ES-I3 (cell line): ENCODE measurements around the gene SLC16A1.
"Not testable (repeated sequence)": the region's sequence is repeated elsewhere in the genome, so short reads cannot be mapped to it uniquely, and the experiment has no call there.

Experiments used
- H3K36me3 ChIP-seq: 2 replicates; pipeline ENCODE4 v1.6.1; 2013; ENCODE audit warnings: mild to moderate bottlenecking, low read length, control low read depth, moderate library complexity; ENCODE audit not compliant: insufficient read depth
- H3K4me1 ChIP-seq: 2 replicates; pipeline ENCODE4 v1.6.1; 2013; ENCODE audit warnings: mild to moderate bottlenecking, control low read depth, low read length; ENCODE audit not compliant: insufficient read depth
- H3K9ac ChIP-seq: 2 replicates; pipeline ENCODE4 v1.6.1; 2013; ENCODE audit warnings: low read depth, mild to moderate bottlenecking, low read length, moderate library complexity
- H3K9me3 ChIP-seq: 2 replicates; pipeline ENCODE4 v1.6.1; 2013; ENCODE audit warnings: mild to moderate bottlenecking, low read length, moderate library complexity; ENCODE audit not compliant: control insufficient read depth, insufficient read depth

The SLC16A1 gene

DNA sequence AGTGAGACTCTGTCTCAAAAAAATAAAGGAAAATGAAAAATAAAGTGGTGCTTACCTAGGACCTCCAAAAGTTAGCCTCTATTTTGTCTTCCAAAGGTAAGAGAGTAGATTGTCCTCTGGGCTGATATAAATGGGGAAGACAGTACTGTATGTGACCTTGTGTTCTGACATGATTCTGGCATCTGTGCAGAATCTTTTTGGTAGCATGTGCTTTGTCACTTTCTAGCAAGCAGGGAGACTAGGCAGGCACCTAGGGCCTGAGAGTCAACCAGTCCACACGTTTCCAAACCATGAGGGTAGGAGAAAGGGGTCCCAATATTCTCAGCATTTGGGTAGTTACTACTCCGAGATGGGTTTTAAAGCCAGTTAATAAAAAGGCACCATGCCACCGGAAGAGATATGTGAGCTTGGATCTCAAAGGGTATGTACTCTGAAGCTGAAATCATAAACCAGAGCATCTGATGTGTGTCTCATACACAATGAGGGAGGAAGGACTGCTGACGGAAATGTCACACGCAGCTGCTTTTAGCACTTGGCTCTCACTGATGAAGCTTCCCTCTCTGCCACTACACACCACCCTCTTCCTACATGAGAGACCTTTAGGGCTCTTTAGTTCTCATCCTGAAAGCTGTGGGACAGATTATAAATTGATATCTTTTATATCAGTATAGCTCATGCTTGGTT lies 27.0 kb upstream of the SLC16A1 start:
- H3K4me1 ChIP-seq, result 0 out of 2 replicates have a peak, but pooled peaks cover 6% of the 10 kb centered on the region
- H3K9ac ChIP-seq, result no peak overlapping the region
- no peaks in the 10 kb centered on the region for H3K36me3 ChIP-seq
- no peaks in the 10 kb centered on the region for H3K9me3 ChIP-seq

- 0 out of 2 replicates have a peak, but pooled peaks cover 6% of the 10 kb centered on the region for H3K4me1 ChIP-seq
- H3K9me3 ChIP-seq, result no peaks in the 10 kb centered on the region
- no peak overlapping the region for H3K9ac ChIP-seq
- H3K36me3 ChIP-seq, result no peaks in the 10 kb centered on the region
Measured at GRCh38 chr1:112982328-112982727, 26.3 kb upstream of the SLC16A1 start.

- not testable (repeated sequence) for H3K9me3 ChIP-seq, H3K9ac ChIP-seq, H3K36me3 ChIP-seq, H3K4me1 ChIP-seq
Measured at GRCh38 chr1:112981834-112982233, 25.8 kb upstream of the SLC16A1 start.

DNA sequence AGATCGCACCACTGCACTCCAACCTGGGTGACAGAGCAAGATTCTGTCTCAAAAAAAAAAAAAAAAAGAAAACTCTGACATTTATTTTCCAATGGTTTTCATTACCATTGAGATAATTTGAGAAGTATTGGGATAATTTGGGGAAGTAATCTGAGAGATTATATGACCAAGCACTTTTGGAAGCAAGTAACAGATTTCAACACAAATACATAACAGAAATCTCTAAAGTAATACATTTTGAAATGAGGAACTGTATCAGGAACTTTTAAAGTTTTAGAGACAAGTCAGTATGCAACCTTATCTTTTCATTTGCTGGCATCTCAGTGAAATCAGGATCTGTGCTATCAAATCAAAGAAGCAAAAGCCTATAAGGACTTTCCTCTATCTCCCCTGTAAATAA lies 25.4 kb upstream of the SLC16A1 start:
- H3K4me1 ChIP-seq, result 0 out of 2 replicates have a peak, but pooled peaks cover 6% of the 10 kb centered on the region
- no peaks in the 10 kb centered on the region for H3K9me3 ChIP-seq
- H3K9ac ChIP-seq, result no peak overlapping the region
- H3K36me3 ChIP-seq, result no peaks in the 10 kb centered on the region

DNA sequence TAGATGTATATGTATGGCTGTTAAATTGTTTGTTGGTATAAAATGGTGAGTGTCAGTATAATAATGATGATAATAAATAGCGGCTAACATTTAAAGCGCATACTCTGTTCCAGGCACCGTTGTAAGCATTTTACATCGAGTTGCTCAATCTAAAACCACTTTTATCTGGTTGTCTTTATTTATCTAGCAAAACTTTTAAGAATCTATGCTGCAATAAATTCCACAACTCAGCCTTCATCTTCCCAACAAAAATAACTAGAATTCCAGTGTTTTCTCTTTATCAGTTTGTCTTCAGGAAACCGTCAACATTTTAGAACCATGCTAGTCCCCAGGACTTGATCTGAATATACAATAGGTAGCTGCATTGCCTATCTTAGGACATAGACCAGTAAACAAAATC lies 19.3 kb upstream of the SLC16A1 start:
- Histone ChIP-seq H3K36me3 (no peaks in the 10 kb centered on the region), H3K4me1 (no peaks in the 10 kb centered on the region), H3K9ac (no peak overlapping the region), H3K9me3 (no peaks in the 10 kb centered on the region)

- Histone ChIP-seq H3K36me3 (no peaks in the 10 kb centered on the region), H3K9ac (no peak overlapping the region), H3K4me1 (no peaks in the 10 kb centered on the region), H3K9me3 (no peaks in the 10 kb centered on the region)
Measured at GRCh38 chr1:112974646-112975045, 18.6 kb upstream of the SLC16A1 start.

DNA sequence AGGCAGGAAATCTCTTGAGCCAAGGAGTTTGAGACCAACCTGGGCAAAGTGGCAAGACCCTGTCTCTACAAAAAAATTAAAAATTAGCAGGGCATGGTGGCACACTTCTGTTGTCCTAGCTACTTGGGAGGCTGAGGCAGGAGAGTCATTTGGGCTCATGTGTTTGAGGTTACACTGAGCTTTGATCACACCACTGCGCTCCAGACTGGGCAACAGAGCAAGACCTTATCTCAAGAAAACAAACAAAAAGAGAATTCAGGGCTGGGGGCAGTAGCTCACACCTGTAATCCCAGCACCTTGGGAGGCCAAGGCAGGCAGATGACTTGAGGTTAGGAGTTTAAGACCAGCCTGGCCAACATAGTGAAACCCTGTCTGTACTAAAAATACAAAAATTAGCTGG lies 17.8 kb upstream of the SLC16A1 start:
- H3K4me1 ChIP-seq, result no peaks in the 10 kb centered on the region
- no peak overlapping the region for H3K9ac ChIP-seq
- no peaks in the 10 kb centered on the region for H3K9me3 ChIP-seq
- H3K36me3 ChIP-seq, result no peaks in the 10 kb centered on the region

DNA sequence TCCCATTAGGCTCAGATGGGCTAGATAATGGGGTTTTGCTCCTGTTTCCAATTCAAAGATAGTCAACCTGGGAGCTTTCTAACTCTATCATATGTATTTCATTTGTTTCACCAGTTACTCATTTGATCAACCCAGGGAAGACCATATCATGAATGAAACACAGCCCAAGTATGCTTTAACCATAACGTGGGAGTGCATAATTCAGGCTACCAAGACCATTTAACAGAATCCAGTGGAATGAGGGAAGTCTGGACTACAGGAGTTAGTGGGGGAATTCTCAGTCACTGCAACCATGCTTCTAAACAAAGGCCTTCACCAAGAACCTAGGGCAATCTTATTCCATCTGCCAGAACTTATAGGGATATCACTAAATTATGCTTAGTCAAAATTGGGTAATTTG lies 15.0 kb upstream of the SLC16A1 start:
- no peaks in the 10 kb centered on the region for H3K9me3 ChIP-seq
- H3K36me3 ChIP-seq, result peaks cover 7% of the 10 kb centered on the region; the same call in 1 of the 2 replicates
- H3K9ac ChIP-seq, result no peak overlapping the region
- no peaks in the 10 kb centered on the region for H3K4me1 ChIP-seq

- Histone ChIP-seq H3K9ac (no peak overlapping the region), H3K9me3 (no peaks in the 10 kb centered on the region), H3K36me3 (peaks cover 18% of the 10 kb centered on the region), H3K4me1 (no peaks in the 10 kb centered on the region)
Measured at GRCh38 chr1:112964347-112964746, 8.4 kb upstream of the SLC16A1 start.

GRCh38 chr1:112961072-112961471 lies 5.1 kb upstream of the SLC16A1 start:
- Histone ChIP-seq H3K9me3 (no peaks in the 10 kb centered on the region), H3K9ac (no peak overlapping the region), H3K4me1 (no peaks in the 10 kb centered on the region), H3K36me3 (peaks cover 11% of the 10 kb centered on the region)

GRCh38 chr1:112960384-112960783 lies 4.4 kb upstream of the SLC16A1 start:
- H3K36me3 ChIP-seq, result peaks cover 11% of the 10 kb centered on the region
- H3K9me3 ChIP-seq, result no peaks in the 10 kb centered on the region
- no peaks in the 10 kb centered on the region for H3K4me1 ChIP-seq
- no peak overlapping the region for H3K9ac ChIP-seq

GRCh38 chr1:112958236-112958635 lies 2.2 kb upstream of the SLC16A1 start:
- H3K36me3 ChIP-seq, H3K4me1 ChIP-seq, H3K9me3 ChIP-seq: not testable (repeated sequence)
- peak overlapping the region; percentile 85; the same call in 1 of the 2 replicates for H3K9ac ChIP-seq

DNA sequence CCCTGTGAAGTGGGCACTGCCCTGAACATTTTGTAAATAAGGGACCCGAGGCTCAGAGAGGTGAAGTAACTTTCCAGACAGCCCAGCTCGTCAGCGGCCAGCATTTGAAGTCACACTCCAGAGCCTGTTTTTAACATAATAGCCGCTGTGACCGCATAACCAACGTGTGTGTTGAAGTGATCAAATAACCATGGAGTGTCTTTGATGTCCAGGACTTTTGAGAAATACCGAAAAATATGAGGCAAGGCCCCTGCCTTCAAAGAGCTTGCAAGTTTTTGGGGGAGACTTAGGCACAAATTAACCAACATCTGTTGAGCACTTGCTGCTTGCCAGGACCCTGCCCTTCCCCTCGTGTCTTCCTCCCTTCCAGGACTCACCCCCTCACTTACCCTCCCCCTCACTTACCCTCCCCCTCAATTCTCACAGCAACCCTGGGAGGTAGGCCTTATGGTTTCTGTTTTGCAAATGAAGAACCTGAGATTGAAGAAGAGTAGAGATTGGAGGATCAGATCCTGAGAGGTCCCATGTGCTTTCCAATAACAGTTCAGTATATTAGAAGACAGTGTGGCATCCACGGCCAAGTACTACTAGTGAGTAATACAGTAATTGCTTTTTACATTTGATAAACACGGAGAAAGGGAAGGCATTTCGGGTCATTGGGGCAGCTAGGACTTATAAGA lies 1.3 kb upstream of the SLC16A1 start:
- Histone ChIP-seq H3K4me1 (peaks cover 8% of the 10 kb centered on the region; the same call in 1 of the 2 replicates), H3K9me3 (no peaks in the 10 kb centered on the region), H3K9ac (peak overlapping the region; percentile 85), H3K36me3 (peaks cover 7% of the 10 kb centered on the region)

GRCh38 chr1:112956544-112957132 lies 642 bp upstream of the SLC16A1 start:
- Histone ChIP-seq H3K4me1 (peaks cover 11% of the 10 kb centered on the region; the same call in 1 of the 2 replicates), H3K9ac (peak overlapping the region; percentile 85), H3K36me3 (peaks cover 4% of the 10 kb centered on the region), H3K9me3 (no peaks in the 10 kb centered on the region)
